ENCODE results near the gene KCTD3. TPM values are rescaled to one million over a fixed set of nuclear protein-coding genes. Genes with fewer than 3 reads are reported as not detected.
A peak's percentile ranks its signal among the peaks of the same experiment; 100 is the strongest.

Gene KCTD3
- 1 to 10 TPM; 1.5 TPM for total RNA-seq

DNA sequence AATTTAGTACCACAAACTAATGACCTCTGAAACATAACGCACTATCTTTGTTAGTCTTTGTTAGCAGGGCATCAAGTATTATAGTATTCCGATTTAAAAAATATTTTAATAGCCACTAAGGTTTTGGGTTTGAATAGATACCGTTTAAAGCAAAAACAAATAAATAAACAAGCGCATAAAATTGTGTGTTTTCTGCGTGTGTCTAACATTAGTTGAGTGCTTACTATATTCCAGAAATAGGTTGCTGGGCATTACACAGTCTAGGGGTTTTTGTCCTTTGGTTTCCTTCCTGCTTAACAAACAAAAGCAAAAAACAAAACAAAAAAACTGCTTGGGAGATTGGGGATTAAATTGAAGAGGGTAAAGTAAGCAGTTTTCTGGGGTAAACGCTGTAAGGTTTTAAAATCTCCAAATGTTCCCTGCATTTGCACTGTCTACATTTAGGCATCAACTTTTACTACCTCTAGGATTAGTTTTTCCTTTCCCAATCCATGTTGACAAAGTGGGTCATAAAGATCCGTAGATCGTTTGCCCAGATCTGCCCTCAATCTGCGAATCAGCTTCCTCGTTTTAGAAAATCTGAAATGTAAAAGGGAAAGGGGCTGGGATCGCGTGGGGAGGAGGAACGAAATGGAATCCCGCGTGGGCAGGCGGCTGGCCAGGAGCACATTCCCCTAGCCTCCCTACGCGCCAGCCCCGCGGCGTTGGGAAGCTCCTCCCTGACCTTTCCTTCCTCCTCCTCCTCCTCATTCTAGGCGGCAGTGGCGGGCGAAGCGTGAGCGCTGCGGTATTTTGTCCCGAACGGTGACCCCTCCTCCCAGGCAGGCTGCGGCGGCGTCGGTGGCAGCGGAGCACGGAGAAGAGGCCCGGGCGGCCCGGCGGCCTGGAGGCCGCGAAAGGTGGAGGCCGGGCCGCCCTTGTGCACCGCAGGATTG, at the start of gene KCTD3:
Gene KCTD3 (plus strand): TSS at position 749 of the 935 bp plus-strand sequence. CDS start 382 bp downstream, outside the sequence.
- ChIA-PET POLR2A (no interaction called here), CTCF (interaction anchor here (1.2 kb wide), 1 partner anchor 38 kb away, joined by 3 read pairs; no protein-coding TSS in a partner anchor)
- intact Hi-C loops (cut with micrococcal nuclease) = no loop called here
- ATAC-seq (peak; percentile 72), DNase-seq (peak; percentile 42)
- no peak for TF ChIP-seq CTCF (IDR thresholded peaks at IDR 0.05)
- peaks cover 20% of the 10 kb centered on the region for H3K4me1 Mint-ChIP-seq (ENCODE audit: low read depth)
- H3K27me3 Mint-ChIP-seq = peaks cover 20% of the 10 kb centered on the region
- peak within 1 kb of the TSS; percentile 64 for H3K27ac Mint-ChIP-seq
- H3K4me3 Mint-ChIP-seq = peak within 1 kb of the TSS; percentile 84
- H3K9me3 Mint-ChIP-seq = no peaks in the 10 kb centered on the region
- H3K36me3 Mint-ChIP-seq (ENCODE audit: low read depth) = no peaks in the 10 kb centered on the region

GRCh38 chr1:215517441-215517891, 49.6 kb upstream of the KCTD3 start:
- ChIA-PET POLR2A (no interaction called here), CTCF (no interaction called here)
- ATAC-seq (peak; percentile 17), DNase-seq (no peak)
- Mint-ChIP-seq H3K4me3 (no peak overlapping the region), H3K27me3 (peaks cover 1% of the 10 kb centered on the region), H3K27ac (no peak overlapping the region), H3K4me1 (ENCODE audit: low read depth) (no peaks in the 10 kb centered on the region), H3K36me3 (ENCODE audit: low read depth) (no peaks in the 10 kb centered on the region), H3K9me3 (peaks cover 1% of the 10 kb centered on the region)
- TF ChIP-seq CTCF (IDR thresholded peaks at IDR 0.05) = no peak
- intact Hi-C loops (cut with micrococcal nuclease) = no loop called here

- Mint-ChIP-seq H3K27me3 (peaks cover 1% of the 10 kb centered on the region), H3K4me1 (ENCODE audit: low read depth) (no peaks in the 10 kb centered on the region), H3K4me3 (no peak overlapping the region), H3K27ac (no peak overlapping the region), H3K36me3 (ENCODE audit: low read depth) (no peaks in the 10 kb centered on the region), H3K9me3 (no peaks in the 10 kb centered on the region)
- intact Hi-C loops (cut with micrococcal nuclease) = no loop called here
- ChIA-PET POLR2A (no interaction called here), CTCF (no interaction called here)
- DNase-seq (no peak), ATAC-seq (no peak)
- TF ChIP-seq CTCF (IDR thresholded peaks at IDR 0.05) = no peak
These were observed 48.5 kb upstream of the KCTD3 start for GRCh38 chr1:215518594-215518993.

GRCh38 chr1:215521279-215521678, 45.8 kb upstream of the KCTD3 start:
- Mint-ChIP-seq H3K4me1 (ENCODE audit: low read depth) (no peaks in the 10 kb centered on the region), H3K36me3 (ENCODE audit: low read depth) (no peaks in the 10 kb centered on the region), H3K27me3 (peaks cover 3% of the 10 kb centered on the region), H3K27ac (no peak overlapping the region), H3K4me3 (no peak overlapping the region), H3K9me3 (no peaks in the 10 kb centered on the region)
- DNase-seq = no peak
- no peak for ATAC-seq
- ChIA-PET CTCF (no interaction called here), POLR2A (no interaction called here)
- intact Hi-C loops (cut with micrococcal nuclease) = no loop called here
- TF ChIP-seq CTCF (IDR thresholded peaks at IDR 0.05) = no peak

All from activated CD8-positive, alpha-beta T cell treated with anti-CD3 and anti-CD28 coated beads for 36 hours (primary cell).